GM19397 (cell line): ENCODE measurements around the gene FKBP1A.

ENCODE experiments used
- ATAC-seq: cut with Tn5 transposase; IDR thresholded peaks from one replicate; pipeline ENCODE4 v1.9.1; 2021; ENCODE audit warnings: mild to moderate bottlenecking, moderate library complexity; ENCODE audit not compliant: unreplicated experiment

FKBP1A gene

GRCh38 chr20:1392693-1393506 lies at the start of gene FKBP1A:
TSS of gene FKBP1A (minus strand) at chr20:1393054. CDS start at chr20:1392998, 56 bp downstream.
- ATAC-seq: peak; percentile 96

GRCh38 chr20:1442304-1442703 lies 49.5 kb upstream of the FKBP1A start:
- no peak for ATAC-seq

- no peak for ATAC-seq
Measured at GRCh38 chr20:1441133-1441532, 48.3 kb upstream of the FKBP1A start.

GRCh38 chr20:1440024-1440423 lies 47.2 kb upstream of the FKBP1A start:
- ATAC-seq: no peak

- no peak for ATAC-seq
Measured at GRCh38 chr20:1438361-1438760, 45.5 kb upstream of the FKBP1A start.

- no peak for ATAC-seq
Measured at GRCh38 chr20:1437235-1437904, 44.5 kb upstream of the FKBP1A start.

- no peak for ATAC-seq
Measured at GRCh38 chr20:1436263-1436662, 43.4 kb upstream of the FKBP1A start.

- ATAC-seq: no peak
Measured at GRCh38 chr20:1435337-1435699, 42.5 kb upstream of the FKBP1A start.

- peak; percentile 88 for ATAC-seq
Measured at GRCh38 chr20:1434571-1435336, 41.9 kb upstream of the FKBP1A start.

GRCh38 chr20:1431158-1431557 lies 38.3 kb upstream of the FKBP1A start:
- no peak for ATAC-seq

GRCh38 chr20:1430004-1430451 lies 37.2 kb upstream of the FKBP1A start:
- ATAC-seq: no peak

GRCh38 chr20:1429143-1429728 lies 36.4 kb upstream of the FKBP1A start:
- no peak for ATAC-seq

GRCh38 chr20:1427457-1428054 lies 34.7 kb upstream of the FKBP1A start:
- ATAC-seq: no peak

GRCh38 chr20:1426231-1426849 lies 33.5 kb upstream of the FKBP1A start:
- no peak for ATAC-seq

- ATAC-seq: no peak
Measured at GRCh38 chr20:1424336-1424735, 31.5 kb upstream of the FKBP1A start.

- ATAC-seq: no peak
Measured at GRCh38 chr20:1423625-1424106, 30.8 kb upstream of the FKBP1A start.

- ATAC-seq: no peak
Measured at GRCh38 chr20:1423206-1423605, 30.4 kb upstream of the FKBP1A start.

- no peak for ATAC-seq
Measured at GRCh38 chr20:1422753-1423152, 29.9 kb upstream of the FKBP1A start.

GRCh38 chr20:1420066-1420465 lies 27.2 kb upstream of the FKBP1A start:
- ATAC-seq: no peak

- ATAC-seq: no peak
Measured at GRCh38 chr20:1418350-1418749, 25.5 kb upstream of the FKBP1A start.
